K562 (cell line): ENCODE measurements around the gene JAK3. TPM values are rescaled to one million over a fixed set of nuclear protein-coding genes. Genes with fewer than 3 reads are reported as not detected.

Experiments used
- ATF3 ChIP-seq, 2 experiments: fragments of 450-650 bp in 1 of 2; sonication (generic) in 1 of 2; formaldehyde crosslinking in 1 of 2; IDR thresholded peaks in 1 of 2; conservative IDR thresholded peaks in 1 of 2; 2 replicates each; pipeline versions ENCODE4 v1.6.1 to v1.8.1; 2016 to 2023; ENCODE audit warnings: mild to moderate bottlenecking in 2 of 2, moderate library complexity in 2 of 2, inconsistent platforms in 1 of 2, missing genetic modification reagents in 1 of 2
- BRF1 ChIP-seq: IDR thresholded peaks from 3 replicates; pipeline ENCODE4 v1.6.1; 2011; ENCODE audit warnings: borderline replicate concordance, mild to moderate bottlenecking; ENCODE audit not compliant: insufficient read length; ENCODE audit errors: extremely low read depth
- CHD4 ChIP-seq: fragments of 200-600 bp; sonication (generic); IDR thresholded peaks from 3 replicates; pipeline ENCODE4 v1.6.1; 2012; ENCODE audit warnings: low read depth, mild to moderate bottlenecking, mixed read lengths, low read length, inconsistent platforms; ENCODE audit not compliant: insufficient read depth, insufficient replicate concordance, poor library complexity, severe bottlenecking
- ESRRB ChIP-seq: fragments of 250-450 bp; sonication (Bioruptor Pico); IDR thresholded peaks from 2 replicates; pipeline ENCODE4 v1.5.0; 2020; ENCODE audit warnings: mild to moderate bottlenecking, moderate library complexity, borderline replicate concordance
- FOXP4 ChIP-seq: sonication (generic); formaldehyde crosslinking; IDR thresholded peaks from 2 replicates; pipeline ENCODE4 v1.8.0; 2022; ENCODE audit warnings: mild to moderate bottlenecking, missing genetic modification reagents, borderline replicate concordance
- HBP1 ChIP-seq: fragments of 450-650 bp; formaldehyde crosslinking; IDR thresholded peaks from 2 replicates; pipeline ENCODE4 v1.4.0; 2022; ENCODE audit warnings: missing genetic modification characterization
- NR2F6 ChIP-seq: fragments of 450-650 bp; formaldehyde crosslinking; IDR thresholded peaks from 2 replicates; pipeline ENCODE4 v1.4.0; 2020; ENCODE audit warnings: mild to moderate bottlenecking
- TEAD2 ChIP-seq: fragments of 450-650 bp; IDR thresholded peaks from 2 replicates; pipeline ENCODE4 v1.6.1; 2016; ENCODE audit warnings: missing genetic modification characterization, control low read depth, missing compliant biosample characterization
- ZBTB40 ChIP-seq, 2 experiments: fragments of 450-650 bp in 1 of 2; sonication (generic) in 1 of 2; formaldehyde crosslinking in 1 of 2; IDR thresholded peaks; 2 replicates each; pipeline versions ENCODE4 v1.7.1 to v1.9.0; 2016 to 2022; ENCODE audit warnings: inconsistent platforms in 1 of 2, mild to moderate bottlenecking in 1 of 2, missing genetic modification reagents in 1 of 2
- ZNF431 ChIP-seq: sonication (generic); formaldehyde crosslinking; IDR thresholded peaks from 2 replicates; pipeline ENCODE4 v1.8.0; 2022; ENCODE audit warnings: mild to moderate bottlenecking, missing genetic modification reagents
- polyA plus RNA-seq, 8 experiments: library from polyadenylated mRNA; depleted of rRNA in 4 of 8; stranded (reverse) in 5 of 8; unstranded in 3 of 8; fragments of >200 nt; fragmentation: Nextera tagmentation in 2 of 8; fragmentation: Illumina TruSeq in 1 of 8; extraction: Ambion mirVana in 2 of 8; extraction: Trizol in 1 of 8; gene quantifications; 2 replicates each; pipeline versions ENCODE4 v1.2.1 to v1.2.3, GENCODE V29; 2011 to 2014; ENCODE audit warnings: inconsistent platforms in 1 of 8, missing spikeins in 1 of 8
- total RNA-seq, 7 experiments: library from RNA; depleted of rRNA in 6 of 7; stranded (reverse); fragments of >200 nt in 6 of 7; fragmentation: Illumina TruSeq in 2 of 7; extraction: Trizol in 2 of 7; gene quantifications; 2 replicates each; pipeline versions ENCODE4 v1.2.1 to v1.2.3, GENCODE V29; 2011 to 2021; ENCODE audit warnings: low replicate concordance in 1 of 7

The JAK3 gene
- total and polyA plus RNA-seq, 9 of the 15 experiments (the other 6 are each of a cell fraction or from before 2014, with no cell fraction given), result 0.01 to 0.18 (median 0.07) TPM; not detected in 1

GRCh38 chr19:17841810-17842662 lies 5.7 kb downstream of the JAK3 start (continued):
- TF ChIP-seq ZBTB40 (IDR thresholded peaks at IDR 0.05) (0 out of 2 replicates have a peak, but pooled peaks have one; percentile 40), ZBTB40 (CRISPR knock-in tag; IDR thresholded peaks at IDR 0.05) (no peak), BRF1 (no peak), ZNF431 (peak; percentile 88), ATF3 (IDR thresholded peaks at IDR 0.05) (no peak), ATF3 (CRISPR knock-in tag; conservative IDR thresholded peaks at IDR 0.05) (no peak), ESRRB (no peak), FOXP4 (peak; percentile 98), TEAD2 (tag) (no peak), HBP1 (CRISPR knock-in tag) (0 out of 2 replicates have a peak, but pooled peaks have one; percentile 43), CHD4 (no peak), NR2F6 (no peak)
